Mucosa of descending colon (tissue), 3 donors: ENCODE results near the gene GHSR. TPM values are rescaled to one million over a fixed set of nuclear protein-coding genes. Genes with fewer than 3 reads are reported as not detected.

Source experiments
- ATAC-seq: fragments of 200-7000 bp; cut with Tn5 transposase; one replicate; pipeline ENCODE4 v1.9.1; 2020; ENCODE audit warnings: mild to moderate bottlenecking, moderate library complexity
- DNase-seq, 3 donors: peaks; one replicate each; pipeline ENCODE4 v3.0.0-alpha.2; 2020
- H3K36me3 ChIP-seq: fragments of 200-600 bp; one replicate; pipeline ENCODE4 v1.8.0; 2021; ENCODE audit warnings: low read depth, mild to moderate bottlenecking
- H3K4me1 ChIP-seq: fragments of 200-600 bp; one replicate; pipeline ENCODE4 v1.8.0; 2021; ENCODE audit warnings: low read depth, mild to moderate bottlenecking
- H3K4me3 ChIP-seq: fragments of 200-600 bp; one replicate; pipeline ENCODE4 v1.8.0; 2021; ENCODE audit warnings: mild to moderate bottlenecking
- H3K9me3 ChIP-seq: fragments of 200-600 bp; one replicate; pipeline ENCODE4 v1.8.0; 2021; ENCODE audit warnings: mild to moderate bottlenecking
- intact Hi-C, 2 donors: fragments of 100-400 bp; cut with DNase I in 1 of 2; cut with micrococcal nuclease in 1 of 2; formaldehyde crosslinking; loops; one replicate each; pipeline versions ENCODE4 v1.11.0 to v1.11.1; 2022; cut with DNase I, micrococcal nuclease
- total RNA-seq, 3 donors: library from RNA; stranded (reverse); fragmentation: NEBNext Ultra II Directional in 2 of 3; extraction: Animal tissue kit (Norgen Biotek cat#: 25700) in 2 of 3; gene quantifications; one replicate each; pipeline versions ENCODE4 v1.2.1 to v1.2.4, GENCODE V29; 2021 to 2023
- TF ChIP-seq, protein P1 (sequence below): fragments of 200-600 bp; IDR thresholded peaks from one replicate; pipeline ENCODE4 v1.8.0; 2022; ENCODE audit warnings: antibody characterized with exemption, mild to moderate bottlenecking
- donor health status: DM: no; HTN: no; CAD: no; lungs with moderate emphysema.
- donor health status: DM: no; HTN: no; CAD: no.
- donor health status: DM: no; HTN: yes; CAD: no.

GHSR gene
- total RNA-seq, 3 donors from 2014 or later: not detected

DNA sequence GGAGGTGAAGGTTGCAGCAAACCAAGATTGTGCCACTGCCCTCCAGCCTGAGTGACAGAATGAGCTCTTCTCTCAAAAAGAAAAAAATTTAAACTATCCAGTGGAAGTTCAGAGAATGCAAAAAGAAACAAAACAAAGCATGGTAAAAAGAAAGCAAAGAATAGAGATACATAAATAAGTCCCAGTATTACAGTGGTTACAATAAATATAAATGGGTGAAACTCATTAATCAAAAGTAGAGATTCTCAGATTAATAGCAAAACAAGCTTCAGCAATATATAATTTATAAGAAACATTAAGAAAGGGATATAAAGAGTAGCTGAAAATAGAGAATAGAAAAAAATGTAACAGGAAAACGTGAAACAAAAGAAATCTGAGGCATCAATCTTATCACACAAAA is 23.6 kb upstream of the GHSR start:
- Histone ChIP-seq H3K4me3 (no peak overlapping the region), H3K9me3 (no peaks in the 10 kb centered on the region), H3K4me1 (no peaks in the 10 kb centered on the region), H3K36me3 (no peaks in the 10 kb centered on the region)
- DNase-seq (no peak), ATAC-seq (no peak)
- TF ChIP-seq, protein P1, sequence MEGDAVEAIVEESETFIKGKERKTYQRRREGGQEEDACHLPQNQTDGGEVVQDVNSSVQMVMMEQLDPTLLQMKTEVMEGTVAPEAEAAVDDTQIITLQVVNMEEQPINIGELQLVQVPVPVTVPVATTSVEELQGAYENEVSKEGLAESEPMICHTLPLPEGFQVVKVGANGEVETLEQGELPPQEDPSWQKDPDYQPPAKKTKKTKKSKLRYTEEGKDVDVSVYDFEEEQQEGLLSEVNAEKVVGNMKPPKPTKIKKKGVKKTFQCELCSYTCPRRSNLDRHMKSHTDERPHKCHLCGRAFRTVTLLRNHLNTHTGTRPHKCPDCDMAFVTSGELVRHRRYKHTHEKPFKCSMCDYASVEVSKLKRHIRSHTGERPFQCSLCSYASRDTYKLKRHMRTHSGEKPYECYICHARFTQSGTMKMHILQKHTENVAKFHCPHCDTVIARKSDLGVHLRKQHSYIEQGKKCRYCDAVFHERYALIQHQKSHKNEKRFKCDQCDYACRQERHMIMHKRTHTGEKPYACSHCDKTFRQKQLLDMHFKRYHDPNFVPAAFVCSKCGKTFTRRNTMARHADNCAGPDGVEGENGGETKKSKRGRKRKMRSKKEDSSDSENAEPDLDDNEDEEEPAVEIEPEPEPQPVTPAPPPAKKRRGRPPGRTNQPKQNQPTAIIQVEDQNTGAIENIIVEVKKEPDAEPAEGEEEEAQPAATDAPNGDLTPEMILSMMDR: no peak
- intact Hi-C loops: no loop called here

DNA sequence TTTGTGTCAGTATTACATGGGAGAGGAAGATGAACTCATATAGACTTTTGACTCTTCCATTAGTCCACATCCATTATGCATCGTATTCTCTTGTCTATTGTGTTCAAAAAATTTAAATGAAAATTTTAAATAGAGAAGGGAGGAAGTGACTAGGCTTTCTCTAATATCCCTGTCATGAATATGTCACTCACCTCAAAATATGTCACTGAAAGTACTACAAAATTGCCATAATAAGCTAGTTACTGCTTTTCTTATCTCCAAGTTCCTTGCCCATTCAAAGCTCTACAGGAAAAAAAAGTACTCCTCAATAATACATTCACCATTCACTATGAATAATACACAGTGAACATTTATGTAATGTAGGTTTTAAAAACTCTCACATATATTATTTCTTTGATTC is 22.3 kb upstream of the GHSR start:
- H3K9me3 ChIP-seq: no peaks in the 10 kb centered on the region
- H3K4me1 ChIP-seq: no peaks in the 10 kb centered on the region
- no peak overlapping the region for H3K4me3 ChIP-seq
- DNase-seq (no peak), ATAC-seq (no peak)
- intact Hi-C loops: no loop called here
- TF ChIP-seq, protein P1: no peak
- H3K36me3 ChIP-seq: no peaks in the 10 kb centered on the region

DNA sequence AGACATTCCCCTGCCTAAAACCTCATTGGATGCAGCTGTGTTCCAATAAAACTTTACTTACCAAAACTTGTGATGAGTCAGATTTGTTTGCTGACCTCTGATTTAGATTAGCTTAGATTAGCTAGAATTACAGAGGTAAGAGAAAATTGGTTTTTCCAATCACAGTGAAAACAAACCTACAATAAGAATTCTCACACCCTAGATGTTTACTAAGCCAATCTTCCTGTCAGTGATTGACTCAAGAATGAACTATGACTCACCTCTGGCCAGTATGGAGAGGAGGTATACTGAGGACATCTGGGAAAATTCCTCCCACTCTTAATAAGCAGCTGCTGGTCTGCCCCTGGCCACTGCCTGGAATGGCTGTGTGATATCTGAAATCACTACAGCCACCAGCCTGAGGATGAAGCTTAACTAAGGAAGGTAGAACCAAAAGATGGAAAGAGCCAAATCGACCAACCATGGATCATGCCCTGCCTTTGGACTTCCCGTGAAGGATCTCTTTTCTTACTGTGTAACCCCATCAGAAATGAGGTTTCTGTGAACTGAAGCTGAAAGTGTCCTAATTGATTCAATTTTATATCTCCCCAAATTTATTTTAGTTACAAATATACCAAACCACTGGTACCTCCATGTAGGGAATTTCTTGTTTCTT is 19.0 kb upstream of the GHSR start:
- Histone ChIP-seq H3K4me3 (no peak overlapping the region), H3K36me3 (no peaks in the 10 kb centered on the region), H3K9me3 (no peaks in the 10 kb centered on the region), H3K4me1 (no peaks in the 10 kb centered on the region)
- TF ChIP-seq, protein P1: no peak
- no peak for DNase-seq
- intact Hi-C loops: no loop called here
- ATAC-seq: peak; percentile 70

DNA sequence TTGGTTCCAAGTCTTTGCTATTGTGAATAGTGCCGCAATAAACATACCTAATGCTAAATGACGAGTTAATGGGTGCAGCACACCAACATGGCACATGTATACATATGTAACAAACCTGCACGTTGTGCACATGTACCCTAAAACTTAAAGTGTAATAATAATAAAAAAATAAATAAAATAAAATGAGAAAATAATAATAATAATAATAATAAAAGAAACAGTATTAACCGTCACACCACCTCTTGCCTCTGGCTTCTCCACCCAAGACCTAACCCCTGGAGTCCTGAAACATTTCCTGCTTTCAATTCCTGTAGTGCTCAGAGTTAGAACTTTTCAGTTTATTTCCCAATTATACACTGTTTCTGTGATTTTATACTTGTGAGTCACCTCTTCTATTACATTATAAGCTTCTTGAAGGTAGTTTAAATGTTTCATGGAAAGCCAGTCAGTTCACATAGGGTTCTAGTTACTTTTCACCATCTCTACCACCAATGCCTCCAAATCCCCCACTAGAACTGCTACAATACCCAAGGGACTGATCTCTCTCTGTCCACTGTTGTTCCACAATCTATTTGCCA is 18.4 kb upstream of the GHSR start:
- no peak overlapping the region for H3K4me3 ChIP-seq
- DNase-seq (no peak), ATAC-seq (no peak)
- no peaks in the 10 kb centered on the region for H3K9me3 ChIP-seq
- H3K36me3 ChIP-seq: no peaks in the 10 kb centered on the region
- H3K4me1 ChIP-seq: no peaks in the 10 kb centered on the region
- TF ChIP-seq, protein P1: no peak
- intact Hi-C loops: no loop called here

DNA sequence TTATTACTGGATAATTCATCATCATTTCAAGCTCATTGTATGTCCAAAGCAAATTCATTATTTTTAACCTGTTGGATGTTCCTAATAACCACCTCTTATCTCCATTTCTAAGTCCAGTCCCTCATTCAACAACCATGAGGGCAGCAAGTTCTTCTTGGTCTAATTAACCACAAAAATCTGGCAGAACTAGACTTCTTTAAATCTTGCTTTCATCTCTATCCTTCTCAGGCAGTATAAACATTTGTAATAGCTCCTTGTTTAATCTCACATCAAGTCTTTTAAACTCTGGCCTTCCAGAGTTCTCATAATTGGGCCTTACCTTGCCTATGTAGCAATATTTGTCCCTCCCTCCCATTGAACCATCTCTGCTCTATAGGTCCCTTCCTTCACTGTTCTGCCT is 17.0 kb upstream of the GHSR start:
- no peak for ATAC-seq
- no peaks in the 10 kb centered on the region for H3K9me3 ChIP-seq
- no peak for DNase-seq
- intact Hi-C loops: no loop called here
- H3K4me3 ChIP-seq: no peak overlapping the region
- TF ChIP-seq, protein P1: no peak
- no peaks in the 10 kb centered on the region for H3K4me1 ChIP-seq
- no peaks in the 10 kb centered on the region for H3K36me3 ChIP-seq
